Peyer's patch (tissue), 4 donors: ENCODE results near the gene PLEKHG5. TPM values are rescaled to one million over a fixed set of nuclear protein-coding genes. Genes with fewer than 3 reads are reported as not detected.
"Not testable (repeated sequence)": the region's sequence is repeated elsewhere in the genome, so short reads cannot be mapped to it uniquely, and the experiment has no call there.

Experiments
- DNase-seq, 3 donors: peaks; one replicate each; pipeline ENCODE4 v3.0.0-alpha.2; 2017 to 2019
- H3K27ac ChIP-seq, 4 donors: fragments of 200-600 bp; sonication (generic); one replicate each; pipeline ENCODE4 v1.5.1; 2016 to 2019
- H3K27me3 ChIP-seq, 2 donors: fragments of 200-600 bp; sonication (generic); one replicate each; pipeline ENCODE4 v1.5.1; 2019
- H3K36me3 ChIP-seq, 3 donors: fragments of 200-600 bp; sonication (generic); one replicate each; pipeline ENCODE4 v1.5.1; 2016 to 2019
- H3K4me1 ChIP-seq, 4 donors: fragments of 200-600 bp; sonication (generic); one replicate each; pipeline ENCODE4 v1.5.1; 2016 to 2019
- H3K4me3 ChIP-seq, 4 donors: fragments of 200-600 bp; sonication (generic); 1 replicate in 3 of 4; 2 replicates in 1 of 4; pipeline ENCODE4 v1.5.1; 2016 to 2019; ENCODE audit warnings: mild to moderate bottlenecking in 1 of 4
- H3K9me3 ChIP-seq, 4 donors: fragments of 200-600 bp; sonication (generic); one replicate each; pipeline ENCODE4 v1.5.1; 2016 to 2019; ENCODE audit warnings: mild to moderate bottlenecking in 1 of 4
- CTCF ChIP-seq, 6 experiments: fragments of 450-650 bp in 4 of 6; fragments of 200-600 bp in 2 of 6; sonication (generic) in 1 of 6; IDR thresholded peaks; one replicate each; pipeline ENCODE4 v1.5.1; 2017 to 2019; ENCODE audit warnings: antibody characterized with exemption in 6 of 6, mild to moderate bottlenecking in 3 of 6, moderate library complexity in 1 of 6
- POLR2A ChIP-seq, 2 donors: fragments of 450-650 bp; IDR thresholded peaks; one replicate each; pipeline ENCODE4 v1.5.1; 2017; ENCODE audit warnings: antibody characterized with exemption in 2 of 2, mild to moderate bottlenecking in 2 of 2, moderate library complexity in 2 of 2
- total RNA-seq, 4 donors: library from RNA; depleted of rRNA; stranded (reverse); fragments of >200 nt; gene quantifications; one replicate each; pipeline ENCODE4 v1.1.0, GENCODE V29; 2016

PLEKHG5 gene
- total RNA-seq, 4 donors from 2014 or later: 17.7 to 56.9 (median 45.4) TPM

- no peak for DNase-seq
- H3K27ac ChIP-seq: no peak overlapping the region
- peaks cover 0 to 24% (median 9%) of the 10 kb centered on the region in 4 donors for H3K4me1 ChIP-seq
- TF ChIP-seq POLR2A (IDR thresholded peaks at IDR 0.05): no peak
- no peak for TF ChIP-seq CTCF (IDR thresholded peaks at IDR 0.05)
- H3K9me3 ChIP-seq: peaks cover 0 to 4% (median 0%) of the 10 kb centered on the region in 4 donors
- no peak overlapping the region for H3K4me3 ChIP-seq
- H3K27me3 ChIP-seq: no peaks in the 10 kb centered on the region
- peaks cover 0 to 28% (median 0%) of the 10 kb centered on the region in 3 donors for H3K36me3 ChIP-seq
These were observed 34.5 kb downstream of the PLEKHG5 start for GRCh38 chr1:6456800-6457466.

- not testable (repeated sequence) for H3K4me3 ChIP-seq, H3K27me3 ChIP-seq, DNase-seq, H3K27ac ChIP-seq, H3K9me3 ChIP-seq
- Histone ChIP-seq H3K4me1 (peaks cover 0 to 19% (median 8%) of the 10 kb centered on the region in 4 donors), H3K36me3 (peaks cover 0 to 18% (median 0%) of the 10 kb centered on the region in 3 donors)
These were observed 35.5 kb downstream of the PLEKHG5 start for GRCh38 chr1:6455752-6456520.

- Histone ChIP-seq H3K27ac (no peak overlapping the region), H3K27me3 (no peaks in the 10 kb centered on the region), H3K4me1 (peaks cover 0 to 20% (median 5%) of the 10 kb centered on the region in 4 donors), H3K4me3 (peak overlapping the region in 1 of 4 donors; percentile 29), H3K9me3 (peaks cover 0 to 4% (median 0%) of the 10 kb centered on the region in 4 donors), H3K36me3 (peaks cover 0 to 14% (median 0%) of the 10 kb centered on the region in 3 donors)
- DNase-seq: no peak
- TF ChIP-seq CTCF (IDR thresholded peaks at IDR 0.05): no peak
- TF ChIP-seq POLR2A (IDR thresholded peaks at IDR 0.05): no peak
These were observed 36.4 kb downstream of the PLEKHG5 start for GRCh38 chr1:6454856-6455751.

GRCh38 chr1:6453895-6454855, 37.3 kb downstream of the PLEKHG5 start:
- not testable (repeated sequence) for H3K27ac ChIP-seq, H3K36me3 ChIP-seq, H3K27me3 ChIP-seq, H3K9me3 ChIP-seq, DNase-seq
- peaks cover 0 to 26% (median 5%) of the 10 kb centered on the region in 4 donors for H3K4me1 ChIP-seq
- peak overlapping the region in 1 of 4 donors; percentile 13 for H3K4me3 ChIP-seq

- peak in 2 of 3 donors; percentile 91 to 92 for DNase-seq
- H3K36me3 ChIP-seq: peaks cover 0 to 6% (median 0%) of the 10 kb centered on the region in 3 donors
- H3K4me3 ChIP-seq: peak overlapping the region in 3 of 4 donors; percentile 10 to 66 (median 51)
- H3K27me3 ChIP-seq: peaks cover 0 to 21% of the 10 kb centered on the region in 2 donors
- H3K9me3 ChIP-seq: peaks cover 0 to 4% (median 0%) of the 10 kb centered on the region in 4 donors
- peak overlapping the region in 3 of 4 donors; percentile 65 to 97 (median 81) for H3K27ac ChIP-seq
- peaks cover 0 to 56% (median 20%) of the 10 kb centered on the region in 4 donors for H3K4me1 ChIP-seq
- TF ChIP-seq CTCF (IDR thresholded peaks at IDR 0.05) (no peak), POLR2A (IDR thresholded peaks at IDR 0.05) (peak; percentile 53 to 88)
These were observed 40.5 kb downstream of the PLEKHG5 start for GRCh38 chr1:6450943-6451373.

- Histone ChIP-seq H3K27me3 (peaks cover 0 to 21% of the 10 kb centered on the region in 2 donors), H3K4me1 (peaks cover 0 to 56% (median 20%) of the 10 kb centered on the region in 4 donors), H3K4me3 (peak overlapping the region in 2 of 4 donors; percentile 36 to 66), H3K27ac (peak overlapping the region in 3 of 4 donors; percentile 65 to 97 (median 81))
- DNase-seq, H3K36me3 ChIP-seq, H3K9me3 ChIP-seq: not testable (repeated sequence)
These were observed 41.0 kb downstream of the PLEKHG5 start for GRCh38 chr1:6450486-6450885.
